ELF-1 (cell line): ENCODE data around the gene ADAMTS17.

Experiments used
- DNase-seq: peaks from one replicate; pipeline ENCODE4 v3.0.0-alpha.2; 2016; ENCODE audit warnings: low read depth, low spot score

Gene ADAMTS17

DNA sequence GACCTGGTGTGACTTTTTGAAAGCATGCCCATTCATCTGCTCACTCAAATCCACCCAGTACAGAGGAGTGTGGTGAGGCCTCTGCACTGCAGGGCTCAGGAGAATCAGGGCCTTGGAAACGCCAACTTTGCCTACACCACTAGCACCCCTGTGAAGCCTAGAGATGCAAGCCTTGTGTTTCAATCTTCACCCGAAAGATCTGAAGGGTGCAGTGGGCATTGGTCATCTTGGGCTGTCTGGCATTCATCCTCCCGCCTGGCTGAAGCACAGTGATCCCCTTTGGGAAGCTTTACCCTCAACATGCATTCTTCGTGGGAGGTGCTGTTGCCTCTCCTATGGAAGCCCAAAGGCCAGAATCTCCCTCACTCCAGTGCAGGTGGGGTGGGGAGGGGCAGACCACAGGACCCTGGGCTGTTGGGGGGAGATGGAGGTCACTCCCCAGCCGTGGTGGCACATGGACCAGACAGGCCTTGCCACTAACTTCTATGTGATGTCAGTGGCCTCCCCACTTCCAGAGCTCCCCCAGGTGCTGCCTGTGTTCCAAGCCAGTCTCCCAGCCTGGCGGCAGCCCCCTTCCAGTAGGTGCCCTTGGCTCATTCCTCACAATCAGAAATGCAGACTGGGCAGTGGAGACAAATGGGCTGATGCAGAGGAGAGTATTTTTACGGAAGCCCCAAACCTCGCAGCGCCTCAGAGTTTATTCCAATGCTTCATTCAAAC, 92.5 kb downstream of the ADAMTS17 start:
- DNase-seq = no peak

DNA sequence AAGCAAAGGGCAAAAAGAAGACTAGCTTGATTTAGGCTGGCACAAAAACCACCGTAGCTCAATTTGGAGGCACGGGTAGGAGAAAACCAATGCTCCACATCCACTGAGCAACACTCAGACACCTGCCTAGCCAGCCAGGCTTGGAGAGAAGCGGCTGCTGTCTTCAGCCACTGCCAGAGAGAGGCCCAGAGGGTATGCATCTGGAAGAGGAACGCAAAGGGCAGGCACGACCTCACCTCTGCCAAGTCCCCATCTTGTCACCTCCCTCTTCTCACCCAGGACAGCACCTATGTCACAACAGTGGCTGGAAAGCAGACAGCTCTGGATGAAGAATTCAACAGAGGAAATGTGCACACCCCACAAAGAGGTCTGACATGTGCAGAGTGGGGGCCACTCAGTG, 93.5 kb downstream of the ADAMTS17 start:
- no peak for DNase-seq

DNA sequence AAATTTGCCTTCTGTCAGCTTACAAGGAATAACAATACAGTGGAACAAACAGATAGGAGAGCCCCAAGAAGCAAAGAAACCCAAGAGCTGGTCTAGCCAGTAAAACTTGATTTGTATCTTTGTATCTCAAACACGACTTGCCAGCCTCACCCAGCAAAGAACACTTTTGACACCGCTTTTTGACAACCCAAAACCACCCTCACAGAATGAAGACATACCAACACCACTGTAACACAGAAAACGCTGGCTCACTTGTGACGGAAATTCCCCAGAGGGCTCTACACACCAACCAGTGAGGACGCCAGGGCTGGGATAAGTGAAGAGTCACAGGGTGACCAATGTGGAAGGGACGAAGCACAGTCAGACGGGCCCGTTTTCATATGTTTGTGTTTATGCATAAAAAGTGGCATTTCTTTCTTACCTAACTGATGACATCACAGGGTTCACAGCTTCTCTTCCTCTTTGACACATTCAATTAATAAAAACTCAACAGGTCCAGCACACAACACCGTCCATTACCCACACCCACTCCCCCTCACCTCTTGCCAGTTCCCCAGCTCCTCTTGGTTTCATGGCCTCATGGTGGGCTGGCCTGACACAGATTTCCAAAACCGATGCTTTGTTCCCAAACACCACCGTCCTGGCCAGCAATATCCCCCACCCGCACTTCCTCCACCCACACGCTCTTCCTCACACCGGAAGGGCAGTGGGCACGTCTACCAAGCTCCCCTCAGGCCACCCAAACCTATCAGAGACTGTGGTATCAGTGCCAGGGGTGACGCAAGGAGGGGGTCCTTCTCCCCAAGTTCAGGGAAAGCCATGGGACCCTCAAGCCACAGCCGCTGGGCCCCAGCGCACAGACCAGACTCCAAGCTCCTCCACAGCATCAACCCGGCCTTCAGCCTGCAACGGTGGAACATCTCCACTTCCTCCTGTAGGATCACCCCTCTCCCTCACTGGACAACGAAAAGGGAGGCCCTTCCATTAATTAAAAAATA, 94.2 kb downstream of the ADAMTS17 start:
- DNase-seq = peak; percentile 75

DNA sequence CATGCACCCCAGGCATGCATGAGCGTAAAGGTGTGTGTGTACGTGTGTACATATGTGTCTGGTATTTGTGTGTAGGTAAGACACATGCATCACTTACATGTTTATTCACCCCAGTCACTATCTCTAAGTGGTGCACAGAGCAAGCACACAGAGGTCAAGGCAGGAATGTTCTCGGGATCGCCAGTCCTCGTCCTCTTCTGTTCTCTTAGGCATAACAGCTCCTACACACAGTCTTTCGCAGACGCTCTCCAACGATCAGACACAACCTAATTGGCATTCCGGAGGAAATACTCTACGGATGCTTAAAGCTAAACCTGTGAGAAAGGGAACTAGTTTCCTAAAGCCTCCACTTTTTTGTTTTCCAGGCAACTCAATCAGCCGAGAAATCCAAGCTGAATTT, 95.9 kb downstream of the ADAMTS17 start:
- DNase-seq = no peak

DNA sequence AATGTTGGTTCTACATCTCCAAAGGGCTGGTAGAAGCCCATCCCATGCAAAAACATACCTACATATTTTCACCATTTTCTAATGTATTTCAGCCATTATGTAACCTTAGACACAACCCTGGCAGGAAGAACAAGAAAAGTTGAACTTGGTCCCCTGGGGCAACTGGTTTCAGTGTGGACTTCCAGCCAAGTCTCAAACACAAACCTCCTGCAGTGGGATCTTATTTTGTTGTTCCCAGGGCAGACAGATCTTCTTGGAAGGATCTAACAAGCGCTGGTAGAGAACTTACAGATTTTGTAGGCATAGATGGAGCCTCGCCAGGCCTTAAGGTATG, 96.3 kb downstream of the ADAMTS17 start:
- peak; percentile 17 for DNase-seq

DNA sequence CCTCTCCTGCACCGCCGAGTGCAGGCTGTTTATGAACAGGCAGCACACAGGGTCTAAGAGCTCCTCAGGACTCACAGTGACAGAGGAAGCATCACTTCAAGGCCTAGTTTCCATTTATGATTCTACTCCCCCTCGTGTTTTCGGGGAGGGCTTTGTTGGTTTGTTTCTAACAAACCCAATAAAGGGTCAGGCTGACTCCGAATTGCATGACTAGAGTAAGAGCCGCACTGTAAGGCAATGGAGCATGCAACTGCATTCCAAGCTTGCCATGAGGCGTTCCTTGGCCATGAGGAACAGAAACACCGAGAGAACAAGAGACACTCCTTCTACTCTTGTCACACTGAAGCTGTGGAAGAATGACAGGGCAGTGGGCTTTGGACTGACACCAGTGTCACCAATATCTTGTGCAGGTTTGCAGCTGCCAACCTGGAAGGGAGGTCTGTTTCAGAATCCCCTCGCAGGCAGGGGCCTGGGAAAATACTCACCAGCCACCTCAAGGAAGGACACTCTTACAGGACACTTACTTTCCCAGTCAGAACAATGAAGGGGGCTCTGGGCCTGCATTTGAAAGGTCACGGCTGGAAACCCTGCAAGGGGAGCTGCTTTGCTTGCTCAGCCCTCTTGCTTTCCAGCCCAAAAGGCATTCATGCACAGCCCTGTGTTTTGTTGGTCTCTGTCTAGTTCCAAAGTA, 96.8 kb downstream of the ADAMTS17 start:
- peak; percentile 17 for DNase-seq

DNA sequence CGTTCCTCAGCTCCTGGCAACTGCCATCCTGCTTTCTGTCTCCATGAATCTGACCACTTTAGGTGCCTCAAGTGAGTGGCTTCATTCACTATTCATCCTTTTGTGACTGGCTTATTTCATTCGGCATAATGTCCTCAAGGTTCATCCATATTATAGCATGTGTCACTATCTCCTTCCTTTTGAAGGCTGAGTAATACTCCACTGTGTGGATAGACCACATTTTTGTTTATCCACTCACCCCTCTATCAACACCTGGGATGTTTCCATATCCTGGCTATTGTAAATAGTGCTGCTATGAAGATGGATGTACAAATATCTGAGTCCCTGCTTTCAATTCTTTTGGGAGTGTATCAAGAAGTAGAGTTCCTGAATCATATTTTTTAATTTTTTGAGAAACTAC, 98.8 kb downstream of the ADAMTS17 start:
- no peak for DNase-seq

DNA sequence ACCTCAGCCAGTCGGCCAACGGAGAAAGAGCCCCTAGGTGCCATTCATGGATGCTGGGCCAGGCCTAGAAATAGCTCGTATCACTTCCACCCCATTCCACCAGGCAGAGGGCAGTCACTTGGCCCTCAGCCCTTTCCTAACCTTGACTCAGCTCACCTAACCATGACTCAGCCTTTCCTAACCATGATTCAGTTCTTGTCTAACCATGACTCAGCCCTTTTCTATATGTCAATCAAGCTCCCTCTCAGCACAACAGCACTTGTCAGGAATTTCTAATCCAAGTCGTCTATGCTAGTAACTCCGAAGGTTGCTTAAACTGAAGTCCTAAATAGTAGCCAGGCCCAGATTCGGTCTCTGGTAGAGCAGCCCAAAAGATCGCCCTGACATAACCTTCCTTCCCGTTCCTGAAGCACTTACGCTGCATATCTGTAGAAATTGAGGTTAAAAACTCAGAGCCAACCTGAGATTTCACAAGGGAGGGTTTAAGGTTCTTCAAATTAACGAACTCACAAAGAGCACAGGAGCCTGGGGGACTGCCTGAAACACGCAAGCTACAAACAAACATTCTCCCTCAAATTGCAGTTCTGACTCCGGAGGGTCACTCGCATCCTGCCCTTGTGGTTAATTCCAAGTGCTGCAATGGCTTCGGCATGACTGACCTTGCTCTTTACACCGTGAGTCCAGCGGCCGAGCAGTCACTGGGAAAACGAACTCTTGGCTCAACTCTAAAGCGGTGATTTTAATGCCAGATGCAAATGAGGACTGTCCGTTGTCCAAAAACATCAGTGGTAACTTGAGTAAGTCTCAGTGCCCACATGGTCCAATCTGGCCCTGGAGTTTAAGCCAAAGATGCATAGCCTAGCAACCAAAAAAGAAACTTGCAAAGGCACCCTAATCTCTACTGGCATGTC, 99.9 kb downstream of the ADAMTS17 start:
- DNase-seq = peak; percentile 77

DNA sequence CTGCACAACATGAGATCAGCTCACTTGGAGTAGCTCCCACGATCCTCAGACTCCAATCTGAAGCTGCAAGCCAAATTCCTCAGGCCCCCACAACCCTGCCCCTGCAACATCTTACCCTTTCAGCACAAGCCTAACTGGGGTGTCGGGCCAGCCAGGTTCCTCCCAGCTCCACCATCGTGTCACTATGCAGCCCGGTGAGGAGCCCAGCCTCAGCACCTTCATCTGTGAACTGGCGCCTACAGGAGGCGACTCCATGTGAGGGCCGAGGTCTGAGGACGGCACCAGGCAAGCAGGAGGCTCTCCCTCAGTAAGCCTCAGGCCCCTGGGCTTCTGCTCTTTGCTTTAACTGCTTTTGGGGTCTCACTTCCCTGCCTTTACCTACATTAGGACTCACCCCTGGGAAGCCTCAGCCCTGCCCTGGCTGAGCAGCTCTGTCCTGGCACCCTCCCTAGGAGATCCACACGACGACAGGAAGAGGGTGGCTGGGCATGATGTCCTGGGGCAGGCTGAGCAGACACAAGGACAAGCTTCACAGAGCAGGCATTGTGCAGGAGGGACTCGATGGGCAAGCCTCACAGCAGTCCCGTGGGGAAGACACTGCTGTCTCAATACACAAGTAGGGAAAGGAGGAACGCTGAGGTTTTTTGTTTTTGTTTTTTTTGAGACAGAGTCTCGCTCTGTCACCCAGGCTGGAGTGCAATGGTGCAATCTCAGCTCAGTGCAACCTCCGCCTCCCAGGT, 104.6 kb downstream of the ADAMTS17 start:
- DNase-seq = no peak

DNA sequence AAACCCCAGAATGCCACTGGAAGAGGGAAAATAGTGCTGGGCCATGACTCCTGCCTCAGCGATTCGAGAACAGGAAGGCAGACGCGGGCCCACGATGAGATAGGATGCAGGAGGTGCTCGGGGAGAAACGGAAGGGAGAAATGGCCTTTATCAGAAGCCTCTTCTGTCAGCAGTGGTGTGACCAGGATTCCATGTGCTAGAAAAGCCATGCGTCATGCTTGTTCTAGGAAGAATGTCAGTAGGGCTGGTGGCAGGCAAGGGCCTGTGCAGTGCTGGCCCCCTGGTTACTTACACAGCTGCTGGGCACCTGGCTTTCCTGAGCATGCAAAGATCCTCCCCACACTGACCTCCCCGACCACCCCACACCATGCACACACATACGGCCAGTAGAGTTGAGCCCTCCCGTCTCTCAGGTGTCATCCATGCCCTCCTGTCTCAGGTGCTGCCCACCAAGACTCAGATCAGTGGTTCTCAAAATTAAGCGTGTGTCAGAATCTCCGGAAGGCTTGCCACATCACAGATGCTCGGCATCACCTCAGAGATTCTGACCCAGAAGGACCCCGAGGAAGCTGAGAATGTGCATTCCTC, 106.7 kb downstream of the ADAMTS17 start:
- DNase-seq = no peak

DNA sequence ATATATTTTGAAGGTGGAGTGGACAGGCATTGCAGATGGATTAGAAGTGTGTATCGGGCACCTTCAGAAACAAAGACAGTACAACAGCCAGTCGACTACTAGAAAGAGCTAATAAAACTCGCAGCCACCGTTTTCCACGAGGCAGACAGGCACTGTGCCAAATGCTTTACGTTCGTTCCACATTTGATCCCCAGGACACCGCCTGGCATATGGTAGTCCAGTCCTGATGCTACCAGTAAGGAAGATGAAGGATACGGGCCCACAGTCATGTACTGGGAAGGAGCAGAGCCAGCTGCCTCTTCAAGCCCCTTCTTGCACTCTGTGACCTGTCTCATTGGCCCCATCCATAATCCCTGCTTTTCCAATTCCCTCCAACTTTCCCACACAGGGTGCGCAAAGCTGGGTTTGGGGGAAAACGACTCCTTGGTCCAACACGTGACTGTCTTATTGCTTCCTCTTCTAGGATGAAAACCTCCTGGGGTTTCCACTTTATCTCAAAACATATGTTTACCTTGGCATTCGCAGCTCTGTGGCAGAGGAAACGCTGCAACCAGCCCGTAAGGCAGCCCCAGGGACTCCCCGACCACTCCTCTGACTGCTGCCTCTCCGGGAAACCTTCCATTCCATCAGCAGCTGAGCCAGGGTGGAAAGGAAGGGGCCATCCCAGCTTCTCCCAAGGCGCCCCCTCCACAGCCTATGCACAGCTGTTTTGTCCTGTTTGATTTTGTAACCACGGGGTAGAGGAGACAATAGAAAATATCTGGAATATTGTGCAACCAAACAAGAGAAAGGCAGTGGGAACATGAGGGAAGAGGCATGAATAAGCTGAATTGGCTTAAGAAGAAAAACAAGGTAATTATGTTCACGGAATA, 107.4 kb downstream of the ADAMTS17 start:
- no peak for DNase-seq

DNA sequence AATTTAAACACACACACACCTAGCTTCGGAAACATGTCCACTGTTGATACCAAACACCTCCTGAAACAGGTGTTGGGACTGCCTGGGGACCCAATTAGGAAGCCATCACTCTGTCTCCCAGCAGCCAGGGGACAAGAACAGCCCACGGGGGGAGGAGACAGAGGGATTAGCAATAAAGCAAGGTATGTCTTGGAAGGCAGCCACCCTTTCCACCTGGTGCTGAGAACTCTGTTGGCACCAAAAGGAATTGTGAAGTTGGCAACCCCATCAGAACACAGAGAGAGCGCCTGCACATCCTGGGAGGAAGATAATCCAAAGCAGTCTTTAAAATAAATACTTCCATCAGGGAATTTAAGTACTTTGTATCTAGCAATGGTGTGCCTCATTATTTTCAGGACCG, 111.0 kb downstream of the ADAMTS17 start:
- DNase-seq = no peak

DNA sequence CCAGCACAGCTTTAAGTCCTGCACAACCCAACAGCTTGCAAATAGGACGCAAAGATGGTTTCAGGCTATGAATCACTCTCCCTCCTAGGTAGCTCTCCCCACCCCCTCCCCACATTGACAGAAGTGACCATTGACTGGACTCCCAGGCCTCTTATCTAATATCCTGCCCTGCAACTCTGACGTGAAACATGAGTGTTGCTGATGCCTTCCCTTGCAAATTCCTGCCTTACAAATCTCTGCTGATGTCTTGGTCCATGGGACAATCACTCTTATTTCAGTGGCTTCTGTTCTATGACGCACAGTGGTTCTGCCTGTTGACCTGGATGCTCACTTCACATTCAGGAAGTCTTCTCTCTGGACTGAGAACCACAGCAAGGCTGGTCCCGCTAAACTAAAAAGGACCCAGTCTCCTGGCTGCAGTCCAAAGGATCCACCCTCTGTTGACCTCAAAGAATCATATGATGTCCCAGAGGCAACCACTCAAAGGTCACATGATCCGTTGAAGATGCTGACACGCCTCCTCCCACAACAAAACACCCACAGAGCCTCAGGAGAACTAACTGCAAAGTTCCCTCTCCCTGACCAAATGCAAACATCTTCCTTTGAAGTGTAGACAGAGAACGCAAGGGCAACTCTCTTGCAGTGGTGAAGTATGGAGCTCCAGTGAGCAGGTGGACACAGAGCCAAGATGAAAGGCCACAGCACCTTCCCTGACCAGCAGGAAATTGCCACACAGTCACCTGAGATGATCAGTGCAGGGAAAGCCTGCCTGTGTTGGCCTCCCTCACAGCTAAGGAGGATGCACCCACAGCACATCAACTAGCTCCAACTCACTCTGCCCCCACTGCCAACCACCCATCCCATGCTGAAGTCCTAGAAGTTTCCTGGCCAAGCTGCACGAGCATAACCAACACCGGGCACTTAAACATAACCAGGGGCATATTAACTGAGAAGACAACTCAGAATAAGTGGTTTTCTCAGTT, 112.3 kb downstream of the ADAMTS17 start:
- DNase-seq = no peak

DNA sequence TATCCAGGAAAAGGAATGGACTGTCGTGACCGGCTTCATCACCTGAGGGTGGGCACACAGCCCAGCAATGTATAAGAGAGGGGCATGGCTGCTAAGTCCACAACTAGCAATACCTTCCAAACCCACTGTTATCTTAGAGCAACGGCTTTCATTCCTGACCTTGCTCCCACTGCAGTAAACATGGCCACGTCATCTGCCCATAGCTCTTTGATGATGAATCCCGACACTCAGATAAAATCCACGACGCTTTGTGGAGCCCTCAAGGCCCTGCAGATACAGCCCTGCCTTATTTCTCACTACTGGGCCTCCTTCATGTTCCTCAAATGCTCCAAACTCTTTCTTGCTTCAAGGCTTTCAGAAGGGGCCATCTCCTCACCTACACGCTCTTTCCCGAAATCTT, 114.0 kb downstream of the ADAMTS17 start:
- no peak for DNase-seq

DNA sequence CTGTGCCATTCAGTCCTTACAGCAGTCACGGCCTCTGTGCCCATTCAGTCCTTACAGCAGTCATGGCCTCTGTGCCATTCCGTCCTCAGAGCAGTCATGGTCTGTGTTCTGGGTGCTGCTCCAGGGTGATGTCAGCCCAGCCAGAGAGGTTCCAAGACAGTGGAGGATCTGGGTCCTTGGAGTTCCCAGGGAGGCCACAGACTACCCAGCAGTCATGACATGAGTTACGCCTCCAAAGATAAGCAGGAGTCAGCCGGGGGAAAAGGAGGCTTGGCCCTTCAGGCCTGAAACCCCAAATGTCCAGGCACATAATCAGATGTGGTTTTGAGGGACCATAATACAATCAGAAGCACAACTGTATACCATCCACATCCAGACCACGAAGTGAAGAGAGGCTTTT, 115.7 kb downstream of the ADAMTS17 start:
- DNase-seq = no peak

DNA sequence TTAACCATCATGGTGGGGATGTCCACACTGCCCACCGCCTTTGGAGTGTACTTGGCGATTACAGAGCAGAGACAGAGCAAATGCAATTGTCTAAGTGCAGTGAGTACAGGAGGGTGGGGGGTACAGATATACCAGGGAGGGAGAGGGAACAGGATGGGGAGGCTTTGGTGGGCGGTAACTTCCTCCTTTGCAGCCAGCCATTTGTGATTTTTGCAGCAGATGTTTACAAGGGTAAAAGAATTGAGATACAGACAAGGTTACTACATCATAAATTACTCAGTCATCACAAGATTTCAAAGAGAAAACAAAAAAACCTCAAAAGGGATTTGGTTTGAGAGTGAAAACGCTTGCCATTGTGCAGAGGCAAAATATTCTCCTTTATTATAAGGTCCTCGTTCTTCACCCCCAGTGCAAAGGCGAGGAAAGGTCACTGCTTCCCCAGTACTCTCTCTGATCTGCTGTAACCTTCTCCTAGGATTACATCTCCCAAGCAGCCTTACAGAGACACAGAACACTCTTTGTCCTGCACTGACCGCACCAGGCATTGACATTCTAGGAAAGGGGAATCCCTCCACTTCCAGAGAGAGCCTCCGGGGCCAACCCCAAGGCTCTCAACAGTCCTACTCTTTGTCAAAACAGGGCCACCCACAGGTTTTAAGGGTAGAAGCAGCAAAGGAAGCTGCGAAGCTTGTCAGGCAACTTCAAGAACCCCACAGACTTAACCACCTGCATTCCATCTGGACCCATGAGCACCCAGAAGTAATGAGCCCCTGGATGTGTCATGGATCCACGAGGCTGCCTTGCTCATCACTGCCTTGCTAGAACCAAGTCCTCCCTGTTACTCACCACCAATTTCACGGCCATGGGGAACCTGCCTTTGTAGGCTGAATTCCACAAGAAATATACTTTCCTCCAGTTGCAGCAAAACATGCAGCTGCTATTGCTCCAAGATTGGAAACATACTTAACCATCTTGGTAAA, 117.3 kb downstream of the ADAMTS17 start:
- DNase-seq = peak; percentile 61

DNA sequence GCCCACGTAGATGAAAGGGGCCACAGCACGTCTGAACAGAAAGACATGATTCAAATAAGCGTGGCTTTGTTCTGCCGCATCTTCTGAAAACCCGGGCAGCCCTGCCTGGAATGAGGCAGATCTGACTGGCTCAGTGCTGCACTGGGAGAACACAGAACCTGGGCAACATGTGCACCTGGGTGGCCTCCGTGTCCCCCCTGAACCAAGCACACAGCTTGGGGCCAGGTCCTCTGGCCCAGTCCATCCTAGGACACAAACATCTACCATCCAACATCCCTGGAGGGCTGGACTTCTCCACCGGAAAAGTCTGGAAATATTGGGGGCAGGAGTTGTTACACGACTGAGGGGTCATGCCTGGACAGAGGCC, 119.4 kb downstream of the ADAMTS17 start:
- DNase-seq = no peak
